Brain pericyte (primary cell): ENCODE measurements around the gene KCNMB2.

Experiments used
- DNase-seq: peaks from one replicate; pipeline ENCODE4 v3.0.0-alpha.2; 2012; ENCODE audit warnings: low read depth, low spot score

The KCNMB2 gene

GRCh38 chr3:178646186-178646862, 110.1 kb downstream of the KCNMB2 start:
- DNase-seq, result no peak

GRCh38 chr3:178655488-178655887, 119.3 kb downstream of the KCNMB2 start:
- no peak for DNase-seq

DNA sequence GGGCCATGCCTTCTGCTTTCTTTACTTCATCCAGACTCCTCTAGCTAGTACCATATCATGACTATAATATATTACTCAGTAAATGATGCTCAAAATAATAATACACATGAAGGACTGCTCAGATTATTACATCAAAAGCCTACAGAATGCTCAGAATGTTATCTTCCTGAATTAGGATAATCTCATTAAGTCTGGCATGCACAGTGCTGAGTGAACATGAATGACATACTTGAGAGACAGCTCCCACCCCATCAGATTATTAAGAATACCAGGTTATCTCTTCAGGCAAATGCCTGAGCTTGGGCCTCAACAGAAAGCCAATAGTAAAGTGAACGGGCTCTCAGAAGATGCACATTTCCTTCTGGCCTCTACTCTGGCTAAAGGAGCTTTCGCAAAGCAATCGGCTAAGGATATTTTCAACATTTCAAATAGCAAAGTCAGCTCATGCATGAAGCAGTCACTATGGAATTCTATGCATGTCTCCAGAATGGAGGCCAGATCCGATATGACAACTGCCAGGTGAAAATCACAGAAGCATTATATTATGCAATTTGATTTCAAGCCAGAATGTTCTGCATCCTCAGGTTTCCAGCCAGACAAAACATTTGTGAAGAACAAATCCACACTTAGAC, 122.6 kb downstream of the KCNMB2 start:
- DNase-seq, result no peak

GRCh38 chr3:178663201-178663934, 127.1 kb downstream of the KCNMB2 start:
- no peak for DNase-seq

- DNase-seq, result no peak
Measured at GRCh38 chr3:178665747-178666146, 129.5 kb downstream of the KCNMB2 start.

DNA sequence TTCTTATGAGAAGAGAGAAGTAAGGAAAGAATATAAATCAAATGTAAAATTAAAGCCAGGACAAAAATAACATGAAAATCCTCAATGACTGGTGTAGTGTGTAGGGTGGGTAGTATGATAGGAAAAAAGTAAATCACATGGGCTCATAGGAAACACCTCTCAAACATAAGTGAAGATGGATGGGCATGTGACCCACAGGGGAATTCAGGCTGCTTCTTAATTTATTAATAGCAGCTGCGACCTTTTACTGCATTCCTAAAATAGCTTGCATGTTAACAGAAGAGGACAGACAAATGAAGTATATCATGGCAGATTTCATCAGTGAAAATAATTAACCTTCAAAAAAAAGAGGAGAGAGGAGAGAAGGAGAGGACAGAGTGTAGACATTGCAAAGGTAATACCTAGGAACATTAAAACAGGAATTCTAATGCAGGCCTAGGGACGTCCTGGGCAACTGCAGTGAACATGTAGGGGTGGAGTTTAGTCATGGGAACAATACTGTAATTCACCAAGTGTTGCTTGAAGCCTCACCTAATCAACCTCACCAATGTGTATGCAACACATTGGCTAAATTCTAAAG, 132.9 kb downstream of the KCNMB2 start:
- no peak for DNase-seq

DNA sequence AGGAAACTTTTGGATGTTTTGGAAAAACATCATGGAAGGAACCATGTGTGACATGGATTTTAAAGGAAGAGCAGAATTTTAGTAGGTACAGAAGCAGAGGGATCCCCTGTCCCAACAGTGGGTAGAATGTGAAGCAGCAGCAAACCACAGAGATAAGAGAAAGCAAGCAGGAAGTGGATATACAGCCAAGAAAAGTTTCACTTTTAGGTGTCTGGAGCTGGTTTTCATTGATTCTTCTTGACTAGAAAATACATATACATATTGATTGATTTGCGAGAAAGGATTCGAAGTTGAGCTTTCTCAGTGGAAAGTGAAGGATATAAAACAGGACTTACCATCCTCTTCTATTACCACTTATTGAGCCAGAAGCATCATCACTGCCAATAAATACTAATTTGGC, 133.5 kb downstream of the KCNMB2 start:
- no peak for DNase-seq

- no peak for DNase-seq
Measured at GRCh38 chr3:178671377-178671776, 135.1 kb downstream of the KCNMB2 start.

- DNase-seq, result no peak
Measured at GRCh38 chr3:178671791-178672190, 135.6 kb downstream of the KCNMB2 start.

GRCh38 chr3:178672275-178672674, 136.0 kb downstream of the KCNMB2 start:
- DNase-seq, result no peak

DNA sequence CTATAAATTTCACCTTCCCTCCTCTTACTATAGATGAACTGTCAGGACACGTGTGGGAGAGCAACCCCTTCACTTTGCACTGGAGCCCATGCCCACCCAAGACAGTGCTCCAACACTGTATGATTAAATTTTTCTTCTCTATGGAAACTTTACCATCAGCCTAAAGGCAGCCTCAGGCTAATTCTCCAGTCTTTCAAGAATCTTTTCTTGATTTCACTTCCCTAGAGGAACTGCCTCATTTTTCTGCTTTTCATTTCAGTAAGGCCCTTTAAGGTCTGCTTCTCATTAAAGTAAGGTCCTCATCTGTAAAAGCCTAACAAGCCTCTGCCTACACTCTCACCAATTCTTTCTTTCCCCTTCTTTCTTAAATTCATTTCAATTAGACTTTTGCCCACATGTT, 137.3 kb downstream of the KCNMB2 start:
- DNase-seq, result no peak

GRCh38 chr3:178676077-178676476, 139.8 kb downstream of the KCNMB2 start:
- no peak for DNase-seq

DNA sequence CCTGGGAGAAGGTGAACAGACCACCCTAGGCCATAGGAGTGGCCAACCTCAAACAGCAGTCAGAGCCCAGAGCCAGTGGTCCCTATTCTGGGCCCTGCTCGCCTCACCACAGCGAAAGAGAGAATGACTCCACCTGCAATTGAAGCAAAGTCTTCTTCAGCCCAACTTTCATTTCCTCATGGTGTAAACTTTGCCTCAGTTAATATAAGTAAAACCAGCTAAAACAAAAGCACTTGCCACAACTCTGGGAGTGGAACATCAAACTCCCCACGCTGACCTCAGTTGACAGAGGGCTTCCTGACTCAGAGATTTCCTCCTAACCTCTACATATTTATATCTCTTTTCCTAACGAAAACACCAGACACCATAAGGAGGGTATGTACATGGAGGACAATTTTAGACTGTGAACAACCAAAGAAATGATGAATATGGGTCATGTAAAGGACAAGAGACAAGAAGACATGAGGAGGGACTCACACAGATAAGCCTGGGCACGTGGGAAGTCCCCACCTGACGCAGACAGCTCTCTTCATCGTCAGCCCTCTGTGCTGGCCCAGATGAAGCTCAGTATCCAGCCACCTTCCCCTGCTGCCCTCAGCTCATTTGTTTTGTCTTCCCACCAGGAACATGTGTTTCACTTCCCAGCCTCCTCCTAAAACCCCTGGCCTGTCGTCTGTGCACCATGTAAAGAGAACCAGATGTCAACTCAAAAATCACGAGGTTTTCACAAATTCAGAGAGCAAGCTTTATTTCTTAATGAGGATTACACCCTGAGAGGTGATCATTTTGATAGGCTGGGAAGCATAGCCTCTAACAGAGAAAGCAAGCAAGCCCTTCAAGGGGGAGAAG, 140.9 kb downstream of the KCNMB2 start:
- no peak for DNase-seq

DNA sequence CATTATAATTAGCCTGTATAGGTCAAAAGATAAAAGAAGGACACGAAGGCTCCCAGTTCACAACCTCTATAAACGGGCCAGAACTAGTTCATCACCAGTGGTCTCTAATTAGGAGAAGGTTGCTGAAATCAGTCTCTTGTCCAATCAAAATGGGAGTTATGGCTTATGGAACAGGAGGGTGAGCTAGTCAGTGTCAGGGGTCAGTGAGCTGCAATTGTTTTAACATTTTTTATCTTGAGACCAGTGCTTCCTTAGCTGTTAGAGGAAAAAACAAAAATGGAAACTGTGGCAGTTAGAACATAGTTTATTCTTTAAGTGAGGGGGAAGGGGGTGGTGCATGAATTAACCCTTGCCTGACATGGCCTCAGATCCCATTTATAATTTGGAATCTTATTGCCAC, 141.7 kb downstream of the KCNMB2 start:
- no peak for DNase-seq

DNA sequence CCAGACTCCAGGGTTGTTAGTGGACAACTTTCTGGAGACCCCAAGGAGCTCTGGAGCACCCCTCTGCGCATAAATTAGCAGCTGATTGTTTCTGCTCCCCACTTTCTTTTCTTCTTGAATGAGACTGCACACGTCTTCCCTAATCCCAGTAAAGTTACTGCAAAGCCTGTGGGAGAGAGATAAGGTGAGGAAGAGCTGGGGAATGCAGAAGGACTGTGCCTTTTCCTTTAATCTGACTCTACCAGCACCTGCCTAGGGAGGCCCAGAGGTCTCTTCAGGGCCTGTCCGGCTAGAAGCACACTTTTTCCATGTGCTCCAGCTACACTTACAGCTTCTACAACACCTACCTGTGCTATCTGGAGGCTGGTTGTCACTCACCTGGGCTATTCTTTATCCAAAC, 143.8 kb downstream of the KCNMB2 start:
- no peak for DNase-seq

DNA sequence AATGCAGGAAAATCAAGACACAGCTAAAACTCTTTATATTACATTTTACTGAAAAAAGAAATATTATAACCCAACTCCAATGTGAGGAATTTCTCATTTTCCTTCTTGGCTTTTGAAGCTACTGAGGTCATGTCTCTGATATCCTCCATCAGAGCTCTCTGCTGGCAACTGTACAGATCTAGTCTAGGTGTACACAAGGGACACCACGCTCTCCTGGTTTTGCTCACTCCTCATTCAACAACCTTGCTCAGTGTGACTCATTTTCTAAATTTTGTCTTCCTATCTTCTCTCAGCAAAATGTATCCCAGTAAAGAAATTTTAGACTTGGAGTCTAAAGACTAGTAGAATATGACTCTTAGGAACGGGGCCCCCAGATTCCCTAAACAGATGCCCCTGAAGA, 144.3 kb downstream of the KCNMB2 start:
- no peak for DNase-seq

DNA sequence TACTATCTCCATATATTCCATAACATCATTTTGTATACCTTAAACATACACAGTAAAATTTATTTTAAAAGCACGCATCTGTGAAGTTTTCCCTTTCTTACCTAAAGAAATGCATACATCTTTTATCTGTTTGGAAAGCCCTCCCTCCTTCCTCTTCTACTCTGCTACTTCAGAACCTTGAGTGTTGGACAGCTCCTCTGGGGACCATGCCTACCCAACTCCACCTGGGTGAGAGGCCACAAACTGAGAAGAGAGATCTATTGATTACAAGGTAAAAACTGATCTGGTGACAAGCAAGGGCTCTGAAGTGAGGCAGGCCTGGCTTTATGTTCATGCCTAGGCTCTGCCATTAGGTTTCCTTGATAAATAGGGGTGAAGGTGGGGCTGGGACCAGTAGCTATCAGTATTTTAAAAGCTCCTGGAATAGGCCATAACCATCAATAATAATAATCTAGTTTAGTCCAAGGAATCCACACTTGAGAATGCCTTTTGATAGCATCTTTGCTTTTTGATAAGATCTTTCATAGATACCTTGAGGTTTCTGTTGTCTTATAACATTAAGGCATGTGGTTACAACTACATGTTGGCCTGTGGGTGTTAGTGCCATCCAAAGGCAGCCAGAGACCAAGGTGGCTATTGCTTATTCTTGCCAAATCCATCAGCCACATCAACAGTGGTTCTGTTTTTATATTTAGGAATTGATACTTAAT, 148.8 kb downstream of the KCNMB2 start:
- DNase-seq, result no peak

DNA sequence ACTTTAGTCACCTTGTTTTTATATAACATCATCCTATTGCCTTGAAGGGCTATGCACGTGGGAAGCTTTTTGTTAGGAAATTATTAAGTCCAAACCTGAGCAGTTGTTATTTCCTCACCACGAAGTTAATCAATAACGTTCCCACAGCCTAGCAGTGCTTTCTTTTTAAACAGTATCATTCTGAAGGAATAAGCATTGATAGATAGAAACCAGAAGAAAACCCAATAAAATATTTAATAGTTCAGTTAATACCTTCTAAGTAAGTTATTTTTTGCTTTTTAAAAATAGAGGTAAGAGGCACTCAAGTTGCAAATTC, 149.3 kb downstream of the KCNMB2 start:
- DNase-seq, result no peak

DNA sequence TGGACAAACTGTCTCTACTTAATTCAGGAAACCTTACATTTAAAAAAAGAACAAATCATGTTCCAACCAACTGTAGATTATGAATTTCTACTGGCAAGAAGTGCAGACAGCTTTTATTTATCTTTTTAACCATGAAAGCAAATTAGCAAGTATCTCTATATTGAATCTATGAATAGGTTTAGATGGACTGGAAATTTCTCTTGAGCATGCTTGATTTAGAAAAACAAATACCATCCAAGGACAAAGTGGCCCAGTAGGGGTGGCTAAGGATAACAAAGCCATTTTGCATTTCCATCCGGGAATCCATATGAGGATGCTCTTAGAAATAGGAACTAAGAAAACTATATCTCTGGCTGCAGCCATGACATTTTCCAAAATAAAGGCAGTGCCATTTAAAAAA, 150.6 kb downstream of the KCNMB2 start:
- no peak for DNase-seq

DNA sequence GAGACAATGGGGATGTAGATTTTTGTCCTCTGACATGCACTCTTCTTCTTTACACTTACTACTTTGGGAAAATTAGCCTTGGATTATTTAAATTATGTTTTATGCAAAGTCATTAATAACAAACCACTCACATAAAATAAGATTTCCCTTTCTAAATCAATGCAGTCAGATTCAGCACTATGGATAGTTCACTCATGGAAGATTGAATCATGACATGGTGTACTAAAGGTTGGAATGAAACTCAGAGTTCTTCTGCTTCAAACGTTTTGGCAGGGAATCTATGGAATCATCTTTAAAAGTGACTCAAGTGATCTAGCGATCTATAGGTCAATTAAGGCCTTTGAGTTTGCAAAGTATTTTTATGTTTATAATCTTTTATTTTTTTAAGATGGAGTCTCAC, 154.3 kb downstream of the KCNMB2 start:
- no peak for DNase-seq

GRCh38 chr3:178699364-178699763, 163.1 kb downstream of the KCNMB2 start:
- DNase-seq, result no peak
